ENCODE measurements around the gene BRD4. TPM values are rescaled to one million over a fixed set of nuclear protein-coding genes. Genes with fewer than 3 reads are reported as not detected.

Gene BRD4
- total RNA-seq, 1 donor from 2014 or later = 14.7 TPM

- no peak overlapping the region for H3K4me3 ChIP-seq (ENCODE audit: low read depth, low read length)
These were observed 80.5 kb downstream of the BRD4 start for GRCh38 chr19:15251749-15252397.

GRCh38 chr19:15251010-15251748 is 81.2 kb downstream of the BRD4 start:
- no peak overlapping the region for H3K4me3 ChIP-seq (ENCODE audit: low read depth, low read length)
- TF ChIP-seq CTCF (conservative IDR thresholded peaks at IDR 0.05; ENCODE audit: low read depth, low read length) = no peak
- no peak for DNase-seq (ENCODE audit: low read depth)

More at GRCh38 chr19:15251749-15252397, 80.5 kb downstream of the BRD4 start:
- peak; percentile 47 for TF ChIP-seq CTCF (conservative IDR thresholded peaks at IDR 0.05; ENCODE audit: low read depth, low read length)
- DNase-seq (ENCODE audit: low read depth) = no peak

GRCh38 chr19:15250640-15250993 is 81.7 kb downstream of the BRD4 start:
- TF ChIP-seq CTCF (conservative IDR thresholded peaks at IDR 0.05; ENCODE audit: low read depth, low read length) = no peak
- H3K4me3 ChIP-seq (ENCODE audit: low read depth, low read length) = no peak overlapping the region
- DNase-seq (ENCODE audit: low read depth) = no peak

- TF ChIP-seq CTCF (conservative IDR thresholded peaks at IDR 0.05; ENCODE audit: low read depth, low read length) = no peak
- no peak overlapping the region for H3K4me3 ChIP-seq (ENCODE audit: low read depth, low read length)
- no peak for DNase-seq (ENCODE audit: low read depth)
These were observed 82.2 kb downstream of the BRD4 start for GRCh38 chr19:15249972-15250639.

- no peak for DNase-seq (ENCODE audit: low read depth)
- TF ChIP-seq CTCF (conservative IDR thresholded peaks at IDR 0.05; ENCODE audit: low read depth, low read length) = peak; percentile 18
These were observed 82.8 kb downstream of the BRD4 start for GRCh38 chr19:15249528-15249874.

GRCh38 chr19:15248648-15249527 is 83.5 kb downstream of the BRD4 start:
- H3K4me3 ChIP-seq (ENCODE audit: low read depth, low read length) = no peak overlapping the region
- no peak for DNase-seq (ENCODE audit: low read depth)
- TF ChIP-seq CTCF (conservative IDR thresholded peaks at IDR 0.05; ENCODE audit: low read depth, low read length) = no peak

More at GRCh38 chr19:15249528-15249874, 82.8 kb downstream of the BRD4 start:
- H3K4me3 ChIP-seq (ENCODE audit: low read depth, low read length) = no peak overlapping the region
